HepG2 (cell line): Measurements from ENCODE around the gene ITGB3.

ENCODE experiments used
- EZH2 ChIP-seq: conservative IDR thresholded peaks from 2 replicates; pipeline ENCODE4 v1.6.1; 2012; ENCODE audit warnings: mild to moderate bottlenecking, low read depth, low read length, moderate library complexity
- TF ChIP-seq, protein P1 (sequence below): sonication (generic); formaldehyde crosslinking; IDR thresholded peaks from 2 replicates; pipeline ENCODE4 v1.9.0; 2022; ENCODE audit warnings: missing genetic modification reagents, mild to moderate bottlenecking, borderline replicate concordance
- TF ChIP-seq, protein P2 (sequence below): sonication (generic); formaldehyde crosslinking; IDR thresholded peaks from 2 replicates; pipeline ENCODE4 v1.4.0; 2020; ENCODE audit warnings: missing genetic modification reagents, borderline replicate concordance

DNA sequence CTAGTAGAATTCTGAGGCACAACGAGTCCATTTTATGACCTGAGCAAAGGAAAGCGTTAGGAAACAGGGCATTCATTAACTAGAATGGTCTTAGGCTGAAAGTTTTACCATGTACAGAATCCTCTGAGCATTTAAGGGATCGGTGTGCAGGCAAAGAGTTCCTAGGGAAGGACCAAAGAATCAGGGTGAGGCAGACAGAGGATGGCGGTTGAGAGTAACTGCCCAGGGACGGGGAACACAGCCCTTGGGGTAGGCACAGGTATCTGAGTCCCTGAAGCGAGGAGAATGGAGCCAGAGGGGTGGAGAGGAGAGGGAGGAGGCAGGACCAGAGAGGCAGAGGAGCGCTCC, 14.0 kb upstream of the ITGB3 start:
- TF ChIP-seq EZH2: no peak
- TF ChIP-seq, protein P1, sequence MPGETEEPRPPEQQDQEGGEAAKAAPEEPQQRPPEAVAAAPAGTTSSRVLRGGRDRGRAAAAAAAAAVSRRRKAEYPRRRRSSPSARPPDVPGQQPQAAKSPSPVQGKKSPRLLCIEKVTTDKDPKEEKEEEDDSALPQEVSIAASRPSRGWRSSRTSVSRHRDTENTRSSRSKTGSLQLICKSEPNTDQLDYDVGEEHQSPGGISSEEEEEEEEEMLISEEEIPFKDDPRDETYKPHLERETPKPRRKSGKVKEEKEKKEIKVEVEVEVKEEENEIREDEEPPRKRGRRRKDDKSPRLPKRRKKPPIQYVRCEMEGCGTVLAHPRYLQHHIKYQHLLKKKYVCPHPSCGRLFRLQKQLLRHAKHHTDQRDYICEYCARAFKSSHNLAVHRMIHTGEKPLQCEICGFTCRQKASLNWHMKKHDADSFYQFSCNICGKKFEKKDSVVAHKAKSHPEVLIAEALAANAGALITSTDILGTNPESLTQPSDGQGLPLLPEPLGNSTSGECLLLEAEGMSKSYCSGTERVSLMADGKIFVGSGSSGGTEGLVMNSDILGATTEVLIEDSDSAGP (CRISPR knock-in tag): no peak
- TF ChIP-seq, protein P2, sequence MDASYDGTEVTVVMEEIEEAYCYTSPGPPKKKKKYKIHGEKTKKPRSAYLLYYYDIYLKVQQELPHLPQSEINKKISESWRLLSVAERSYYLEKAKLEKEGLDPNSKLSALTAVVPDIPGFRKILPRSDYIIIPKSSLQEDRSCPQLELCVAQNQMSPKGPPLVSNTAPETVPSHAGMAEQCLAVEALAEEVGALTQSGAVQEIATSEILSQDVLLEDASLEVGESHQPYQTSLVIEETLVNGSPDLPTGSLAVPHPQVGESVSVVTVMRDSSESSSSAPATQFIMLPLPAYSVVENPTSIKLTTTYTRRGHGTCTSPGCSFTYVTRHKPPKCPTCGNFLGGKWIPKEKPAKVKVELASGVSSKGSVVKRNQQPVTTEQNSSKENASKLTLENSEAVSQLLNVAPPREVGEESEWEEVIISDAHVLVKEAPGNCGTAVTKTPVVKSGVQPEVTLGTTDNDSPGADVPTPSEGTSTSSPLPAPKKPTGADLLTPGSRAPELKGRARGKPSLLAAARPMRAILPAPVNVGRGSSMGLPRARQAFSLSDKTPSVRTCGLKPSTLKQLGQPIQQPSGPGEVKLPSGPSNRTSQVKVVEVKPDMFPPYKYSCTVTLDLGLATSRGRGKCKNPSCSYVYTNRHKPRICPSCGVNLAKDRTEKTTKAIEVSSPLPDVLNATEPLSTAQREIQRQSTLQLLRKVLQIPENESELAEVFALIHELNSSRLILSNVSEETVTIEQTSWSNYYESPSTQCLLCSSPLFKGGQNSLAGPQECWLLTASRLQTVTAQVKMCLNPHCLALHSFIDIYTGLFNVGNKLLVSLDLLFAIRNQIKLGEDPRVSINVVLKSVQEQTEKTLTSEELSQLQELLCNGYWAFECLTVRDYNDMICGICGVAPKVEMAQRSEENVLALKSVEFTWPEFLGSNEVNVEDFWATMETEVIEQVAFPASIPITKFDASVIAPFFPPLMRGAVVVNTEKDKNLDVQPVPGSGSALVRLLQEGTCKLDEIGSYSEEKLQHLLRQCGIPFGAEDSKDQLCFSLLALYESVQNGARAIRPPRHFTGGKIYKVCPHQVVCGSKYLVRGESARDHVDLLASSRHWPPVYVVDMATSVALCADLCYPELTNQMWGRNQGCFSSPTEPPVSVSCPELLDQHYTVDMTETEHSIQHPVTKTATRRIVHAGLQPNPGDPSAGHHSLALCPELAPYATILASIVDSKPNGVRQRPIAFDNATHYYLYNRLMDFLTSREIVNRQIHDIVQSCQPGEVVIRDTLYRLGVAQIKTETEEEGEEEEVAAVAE: no peak
